OCI-LY7 (cell line): Measurements from ENCODE around the gene RNPEPL1. TPM values are rescaled to one million over a fixed set of nuclear protein-coding genes. Genes with fewer than 3 reads are reported as not detected.

Source experiments
- BruUV-seq: library from RNA; stranded (reverse); fragments of 400-500 nt; replicated peaks from 2 replicates; lab custom pipeline; 2021; lab: Mats Ljungman, UMichigan
- CTCF ChIA-PET: fragments of 300-600 bp; sonication (Branson Sonifier 250); formaldehyde crosslinking; loops from one replicate; lab custom pipeline; 2022; ENCODE audit warnings: antibody characterized with exemption; ENCODE audit not compliant: unreplicated experiment; lab: Charles Lee
- POLR2A ChIA-PET: fragments of 300-600 bp; sonication (Branson Sonifier 250); formaldehyde crosslinking; loops from one replicate; lab custom pipeline; 2022; ENCODE audit warnings: antibody characterized with exemption; lab: Charles Lee
- DNase-seq: peaks from one replicate; pipeline ENCODE4 v3.0.0-alpha.2; 2015; ENCODE audit warnings: low spot score
- H2AFZ ChIP-seq: fragments of 200-600 bp; sonication (generic), shearing (Covaris generic); 2 replicates; pipeline ENCODE4 v1.6.1; 2014; ENCODE audit warnings: mild to moderate bottlenecking, antibody characterized with exemption, low read length, moderate library complexity
- H3K27ac ChIP-seq: fragments of 200-600 bp; sonication (generic); 2 replicates; pipeline ENCODE4 v1.5.1; 2014; ENCODE audit warnings: mixed run types, low read depth, mild to moderate bottlenecking, moderate library complexity, low read length, inconsistent platforms; ENCODE audit not compliant: poor library complexity, severe bottlenecking
- H3K36me3 ChIP-seq: fragments of 200-600 bp; sonication (generic); 2 replicates; pipeline ENCODE4 v1.6.1; 2014; ENCODE audit warnings: mild to moderate bottlenecking, antibody characterized with exemption, low read length, moderate library complexity, mixed read lengths; ENCODE audit not compliant: insufficient read depth
- H3K4me1 ChIP-seq: fragments of 200-600 bp; sonication (generic); 2 replicates; pipeline ENCODE4 v1.5.1; 2014; ENCODE audit warnings: mild to moderate bottlenecking, low read length; ENCODE audit not compliant: insufficient read depth, poor library complexity, severe bottlenecking
- H3K4me2 ChIP-seq: fragments of 200-600 bp; sonication (generic); 2 replicates; pipeline ENCODE4 v1.6.1; 2014; ENCODE audit warnings: mild to moderate bottlenecking, low read length
- H3K4me3 ChIP-seq: fragments of 200-600 bp; sonication (generic); 2 replicates; pipeline ENCODE4 v1.5.1; 2014; ENCODE audit warnings: mild to moderate bottlenecking, low read depth, low read length; ENCODE audit not compliant: poor library complexity, severe bottlenecking
- H3K79me2 ChIP-seq: fragments of 200-600 bp; sonication (generic); 2 replicates; pipeline ENCODE4 v1.6.1; 2016; ENCODE audit warnings: low read depth, mild to moderate bottlenecking, low read length, moderate library complexity, mixed read lengths; ENCODE audit not compliant: insufficient read depth
- H3K9me2 ChIP-seq: fragments of 200-600 bp; sonication (generic); 2 replicates; pipeline ENCODE4 v1.6.1; 2016; ENCODE audit warnings: mild to moderate bottlenecking, low read length, mixed read lengths; ENCODE audit not compliant: insufficient read depth
- H3K9me3 ChIP-seq: fragments of 200-600 bp; sonication (generic); 2 replicates; pipeline ENCODE4 v1.6.1; 2014; ENCODE audit warnings: mild to moderate bottlenecking, mixed run types, low read length, mixed read lengths
- H4K20me1 ChIP-seq: fragments of 200-600 bp; sonication (generic); 2 replicates; pipeline ENCODE4 v1.6.1; 2014; ENCODE audit warnings: mild to moderate bottlenecking, antibody characterized with exemption, low read length, moderate library complexity, mixed read lengths; ENCODE audit not compliant: insufficient read depth
- CTCF ChIP-seq: fragments of 200-600 bp; sonication (generic); conservative IDR thresholded peaks from 2 replicates; pipeline ENCODE4 v1.5.1; 2014; ENCODE audit warnings: mild to moderate bottlenecking, antibody characterized with exemption, low read length, moderate library complexity, mixed read lengths
- EZH2phosphoT487 ChIP-seq: fragments of 200-600 bp; sonication (generic); IDR thresholded peaks from 2 replicates; pipeline ENCODE4 v1.6.1; 2018; ENCODE audit warnings: low read depth, borderline replicate concordance, mild to moderate bottlenecking, mixed run types, antibody characterized with exemption, low read length, moderate library complexity, mixed read lengths
- intact Hi-C: fragments of 100-400 bp; cut with micrococcal nuclease; formaldehyde crosslinking; loops from one replicate; pipeline ENCODE4 v1.10.0; 2022; ENCODE audit not compliant: unreplicated experiment
- total RNA-seq, 2 experiments: library from RNA; depleted of rRNA in 1 of 2; stranded (reverse); fragments of >200 nt in 1 of 2; shearing (Covaris generic) in 1 of 2; gene quantifications; 2 replicates each; pipeline ENCODE4 v1.2.3, GENCODE V29; 2014 to 2022

RNPEPL1 gene
- total RNA-seq, 2 experiments from 2014 or later: 41.9 to 51.8 TPM

GRCh38 chr2:240629968-240630770 lies 61.9 kb downstream of the RNPEPL1 start:
- Histone ChIP-seq H3K27ac (no peak overlapping the region), H2AFZ (no peak overlapping the region), H3K9me3 (peaks cover 9% of the 10 kb centered on the region; the same call in 1 of the 2 replicates), H4K20me1 (no peaks in the 10 kb centered on the region), H3K9me2 (no peaks in the 10 kb centered on the region), H3K4me2 (no peak overlapping the region), H3K4me3 (no peak overlapping the region), H3K4me1 (no peaks in the 10 kb centered on the region), H3K36me3 (no peaks in the 10 kb centered on the region), H3K79me2 (no peaks in the 10 kb centered on the region)
- intact Hi-C loops: no loop called here
- no peak for TF ChIP-seq EZH2phosphoT487
- TF ChIP-seq CTCF: no peak
- BruUV-seq: no TSS peak
- POLR2A ChIA-PET: no interaction called here
- DNase-seq: no peak
- CTCF ChIA-PET: no interaction called here

Other genes starting within 250 kb of the RNPEPL1 start
- 1.4 and 2.4 TPM in 2 replicates for gene GPC1, start 132.8 kb upstream of the RNPEPL1 start, total RNA-seq (2014; rRNA removed; shearing (Covaris generic))
- 3.0 and 4.0 TPM in 2 replicates for gene GPC1, start 132.8 kb upstream of the RNPEPL1 start, total RNA-seq (2022)
- gene ANKMY1, start 10.5 kb upstream of the RNPEPL1 start, total RNA-seq (2014; rRNA removed; shearing (Covaris generic)): 24.7 and 30.6 TPM in 2 replicates
- 65.9 and 69.4 TPM in 2 replicates for gene ANKMY1, start 10.5 kb upstream of the RNPEPL1 start, total RNA-seq (2022)
- gene DUSP28, start 8.1 kb upstream of the RNPEPL1 start, total RNA-seq (2014; rRNA removed; shearing (Covaris generic)): 13.0 and 17.6 TPM in 2 replicates
- gene DUSP28, start 8.1 kb upstream of the RNPEPL1 start, total RNA-seq (2022): 15.8 and 16.7 TPM in 2 replicates
- 54.1 and 78.1 TPM in 2 replicates for gene CAPN10, start 18.2 kb downstream of the RNPEPL1 start, total RNA-seq (2014; rRNA removed; shearing (Covaris generic))
- gene CAPN10, start 18.2 kb downstream of the RNPEPL1 start, total RNA-seq (2022): 67.3 and 70.6 TPM in 2 replicates
- gene GPR35, start 57.0 kb downstream of the RNPEPL1 start, total RNA-seq (2014; rRNA removed; shearing (Covaris generic)): 0.88 and 2.1 TPM in 2 replicates
- 1.4 and 2.4 TPM in 2 replicates for gene GPR35, start 57.0 kb downstream of the RNPEPL1 start, total RNA-seq (2022)
- not detected in 2 replicates for gene AQP12B, start 114.4 kb downstream of the RNPEPL1 start, total RNA-seq (2014; rRNA removed; shearing (Covaris generic))
- gene AQP12B, start 114.4 kb downstream of the RNPEPL1 start, total RNA-seq (2022): not detected in 2 replicates
- not detected in 2 replicates for gene AQP12A, start 123.4 kb downstream of the RNPEPL1 start, total RNA-seq (2014; rRNA removed; shearing (Covaris generic))
- not detected in 2 replicates for gene AQP12A, start 123.4 kb downstream of the RNPEPL1 start, total RNA-seq (2022)